GM19455 (cell line): ENCODE measurements around the gene TACSTD2.
A peak's percentile ranks its signal among the peaks of the same experiment; 100 is the strongest.
"Not testable (repeated sequence)": the region's sequence is repeated elsewhere in the genome, so short reads cannot be mapped to it uniquely, and the experiment has no call there.

Source experiments
- ATAC-seq: cut with Tn5 transposase; IDR thresholded peaks from one replicate; pipeline ENCODE4 v1.9.1; 2021; ENCODE audit not compliant: unreplicated experiment

TACSTD2 gene

DNA sequence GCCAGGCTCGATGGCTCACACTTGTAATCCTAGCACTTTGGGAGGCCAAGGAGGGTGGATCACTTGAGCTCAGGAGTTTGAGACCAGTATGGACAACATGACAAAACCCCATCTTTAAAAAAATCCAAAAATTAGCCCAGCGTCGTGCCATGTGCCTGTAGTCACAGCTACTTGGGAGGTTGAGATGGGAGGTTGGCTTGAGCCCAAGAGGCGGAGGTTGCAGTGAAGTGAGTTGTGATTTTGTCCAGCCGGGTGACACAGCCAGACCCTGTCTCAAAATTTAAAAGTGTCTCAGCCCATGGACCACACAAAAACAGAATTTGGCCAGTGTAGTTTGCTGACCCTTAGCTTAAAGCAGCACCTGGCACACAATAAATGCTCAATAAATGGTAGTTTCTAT is 11.3 kb upstream of the TACSTD2 start:
- no peak for ATAC-seq

DNA sequence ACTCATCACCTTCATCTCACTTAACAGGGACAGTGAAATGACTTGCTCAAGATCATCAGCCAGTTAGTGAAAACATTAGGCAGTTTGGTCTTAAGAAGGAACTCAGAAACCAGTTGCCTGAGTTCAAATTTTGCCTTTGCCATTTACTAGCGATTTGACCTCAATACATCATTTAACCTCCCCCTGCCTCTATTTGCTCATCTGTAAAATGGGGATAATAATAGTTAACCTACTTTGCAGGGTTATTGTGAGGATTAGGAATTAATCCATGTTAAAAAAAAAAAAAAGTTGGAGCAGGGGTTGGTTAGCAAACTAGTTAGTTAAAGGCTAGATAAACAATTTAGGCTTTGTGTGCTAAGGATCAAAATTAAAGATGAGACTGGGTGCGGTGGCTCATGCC is 10.6 kb upstream of the TACSTD2 start:
- no peak for ATAC-seq

DNA sequence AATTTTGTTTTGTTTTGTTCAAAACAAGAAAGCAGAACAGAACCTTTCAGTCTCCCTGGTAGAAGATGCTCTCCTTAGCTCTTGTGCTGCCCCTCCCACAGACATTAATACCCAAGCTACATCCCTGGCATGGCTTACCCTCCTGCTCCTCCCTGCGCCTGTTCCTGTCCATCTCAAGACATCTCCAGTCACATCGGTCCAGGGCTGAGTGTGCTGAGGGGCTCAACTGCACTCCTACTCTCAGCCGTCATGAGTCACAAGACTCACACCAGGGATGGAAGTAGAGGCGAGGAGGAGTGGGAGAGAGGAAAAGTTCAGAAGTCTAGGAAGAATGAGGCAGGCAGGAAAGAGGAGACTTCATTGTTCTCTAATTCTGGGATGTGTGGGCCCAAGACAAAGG is 9.2 kb upstream of the TACSTD2 start:
- no peak for ATAC-seq

GRCh38 chr1:58585581-58586151 is 8.6 kb upstream of the TACSTD2 start:
- ATAC-seq = no peak

- no peak for ATAC-seq
Observed at GRCh38 chr1:58585166-58585565, 8.1 kb upstream of the TACSTD2 start.

- no peak for ATAC-seq
Observed at GRCh38 chr1:58584082-58584895, 7.2 kb upstream of the TACSTD2 start.

DNA sequence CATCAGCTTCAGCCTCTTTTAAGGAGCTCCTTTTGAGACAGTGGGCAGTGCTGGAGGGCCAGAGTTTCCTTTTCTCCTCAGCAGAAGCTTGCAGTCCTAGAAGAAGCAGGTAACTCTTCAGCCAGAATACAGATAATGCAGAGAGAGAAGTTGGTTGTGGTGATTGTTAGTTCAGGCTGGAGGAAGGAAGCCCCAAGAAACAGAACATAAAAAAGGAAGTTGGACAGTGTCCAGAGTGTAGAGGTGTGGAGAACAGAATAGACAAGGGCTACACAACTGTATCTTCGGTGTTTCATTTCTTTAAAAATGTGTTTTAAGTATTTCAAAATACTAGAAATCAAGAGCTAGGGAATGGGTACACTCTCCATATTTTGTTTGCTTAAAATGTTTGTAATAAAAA is 6.4 kb upstream of the TACSTD2 start:
- ATAC-seq = no peak

- not testable (repeated sequence) for ATAC-seq
Observed at GRCh38 chr1:58582143-58582542, 5.1 kb upstream of the TACSTD2 start.

- ATAC-seq = no peak
Observed at GRCh38 chr1:58581641-58582040, 4.6 kb upstream of the TACSTD2 start.

GRCh38 chr1:58580186-58580585 is 3.1 kb upstream of the TACSTD2 start:
- no peak for ATAC-seq

DNA sequence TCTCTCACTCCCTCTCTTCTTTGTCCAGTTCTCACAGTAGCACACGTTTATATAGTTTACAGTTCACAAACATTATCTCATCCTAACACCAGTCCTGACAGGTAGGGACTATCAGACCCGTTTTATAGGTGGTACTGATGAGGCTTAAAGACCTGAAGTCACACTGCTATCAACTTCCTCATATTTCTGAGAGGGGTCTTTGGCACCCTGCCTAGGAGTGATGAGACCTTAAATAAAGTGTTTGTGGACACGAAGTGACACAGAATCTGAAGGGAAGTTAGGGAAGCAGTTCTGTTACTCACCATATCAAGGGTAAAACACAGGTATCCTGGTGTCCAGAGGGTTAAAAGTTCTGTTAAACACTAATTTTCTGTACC is 590 bp upstream of the TACSTD2 start:
- no peak for ATAC-seq

DNA sequence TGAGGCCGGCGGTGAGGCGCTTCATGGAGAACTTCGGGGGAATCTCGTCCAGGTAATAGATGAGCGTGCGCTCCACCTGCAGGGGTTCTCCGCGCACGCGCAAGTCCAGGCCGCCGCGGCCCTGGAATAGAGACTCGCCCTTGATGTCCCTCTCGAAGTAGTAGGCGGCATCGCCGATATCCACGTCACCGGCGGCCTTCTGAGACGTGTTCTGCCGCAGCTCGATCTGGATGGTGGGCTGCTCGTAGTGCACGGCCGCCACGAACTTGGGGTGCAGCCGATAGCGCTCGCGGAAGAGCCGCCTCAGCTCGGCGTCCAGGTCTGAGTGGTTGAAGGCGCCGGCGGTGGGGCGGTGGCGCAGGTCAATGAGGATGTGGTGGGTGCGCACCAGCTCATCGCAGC is 726 bp downstream of the TACSTD2 start:
- ATAC-seq = no peak

- ATAC-seq = no peak
Observed at GRCh38 chr1:58575551-58576324, 1.3 kb downstream of the TACSTD2 start.

DNA sequence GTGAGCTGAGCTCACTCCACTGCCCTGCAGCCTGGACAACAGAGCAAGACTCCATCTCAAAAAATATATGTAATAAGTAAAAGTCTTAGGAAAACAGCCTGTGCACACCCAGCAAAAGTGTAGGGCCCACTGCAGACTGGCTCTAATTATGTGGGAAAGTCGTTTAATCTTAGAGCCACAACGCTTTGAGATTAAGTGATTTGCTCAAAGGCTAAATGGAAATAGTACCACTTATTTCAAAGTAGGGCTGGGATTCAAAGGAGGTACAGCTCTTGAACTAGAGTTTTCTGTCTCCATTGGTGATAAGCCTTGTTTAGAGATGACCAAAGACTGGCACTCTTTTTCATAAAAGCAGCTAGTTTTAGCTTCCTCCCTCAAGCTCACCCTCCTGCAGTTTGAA is 2.2 kb downstream of the TACSTD2 start:
- ATAC-seq = no peak

GRCh38 chr1:58573705-58574591 is 3.1 kb downstream of the TACSTD2 start:
- ATAC-seq = peak; percentile 98

GRCh38 chr1:58573138-58573537 is 3.9 kb downstream of the TACSTD2 start:
- peak; percentile 2 for ATAC-seq

GRCh38 chr1:58572690-58573089 is 4.4 kb downstream of the TACSTD2 start:
- no peak for ATAC-seq

DNA sequence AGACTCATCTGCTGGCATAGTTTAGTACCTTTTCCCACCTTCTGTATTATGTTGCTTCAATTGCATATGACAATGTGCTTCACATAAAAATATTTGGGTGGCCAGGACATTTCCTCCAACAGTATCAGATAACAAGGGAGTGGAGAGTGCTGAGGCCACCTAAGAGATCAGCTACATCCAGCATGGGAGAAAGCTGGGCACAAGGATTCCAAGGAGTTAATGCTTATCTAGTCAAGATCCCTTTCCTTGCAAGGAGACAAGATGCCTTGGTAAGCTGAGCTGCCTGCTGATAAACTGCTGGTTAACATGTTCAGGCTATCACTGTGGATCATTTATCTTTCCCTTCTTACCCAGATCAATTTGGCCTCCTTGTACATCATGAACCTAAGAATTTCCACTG is 5.4 kb downstream of the TACSTD2 start:
- no peak for ATAC-seq

DNA sequence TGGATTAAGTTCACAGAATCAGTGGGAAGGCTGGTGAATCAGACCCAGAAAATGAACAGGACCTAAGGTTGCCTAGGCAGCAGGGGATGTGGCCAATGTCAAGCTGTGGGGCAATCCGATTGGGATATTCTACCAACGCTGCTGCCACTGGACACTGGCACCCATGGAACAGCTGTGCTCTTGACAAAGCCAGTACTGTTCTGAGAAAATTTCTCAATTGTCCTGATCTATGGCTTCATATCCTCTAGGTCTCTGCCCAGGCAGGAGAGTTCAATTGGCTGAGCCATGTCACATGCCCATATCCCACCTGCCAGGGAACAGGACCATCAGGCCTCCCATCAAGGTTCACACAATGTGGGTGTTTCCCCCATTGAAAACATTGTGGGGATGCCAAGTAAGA is 6.2 kb downstream of the TACSTD2 start:
- no peak for ATAC-seq

GRCh38 chr1:58570094-58570493 is 7.0 kb downstream of the TACSTD2 start:
- no peak for ATAC-seq

- no peak for ATAC-seq
Observed at GRCh38 chr1:58568911-58569310, 8.1 kb downstream of the TACSTD2 start.
